GM18511 (cell line): Measurements from ENCODE around the gene FYN.

Experiments
- ATAC-seq: cut with Tn5 transposase; IDR thresholded peaks from one replicate; pipeline ENCODE4 v1.9.1; 2021; ENCODE audit warnings: mild to moderate bottlenecking, moderate library complexity; ENCODE audit not compliant: unreplicated experiment

Gene FYN

GRCh38 chr6:111854683-111855082 is 18.6 kb downstream of the FYN start:
- no peak for ATAC-seq

DNA sequence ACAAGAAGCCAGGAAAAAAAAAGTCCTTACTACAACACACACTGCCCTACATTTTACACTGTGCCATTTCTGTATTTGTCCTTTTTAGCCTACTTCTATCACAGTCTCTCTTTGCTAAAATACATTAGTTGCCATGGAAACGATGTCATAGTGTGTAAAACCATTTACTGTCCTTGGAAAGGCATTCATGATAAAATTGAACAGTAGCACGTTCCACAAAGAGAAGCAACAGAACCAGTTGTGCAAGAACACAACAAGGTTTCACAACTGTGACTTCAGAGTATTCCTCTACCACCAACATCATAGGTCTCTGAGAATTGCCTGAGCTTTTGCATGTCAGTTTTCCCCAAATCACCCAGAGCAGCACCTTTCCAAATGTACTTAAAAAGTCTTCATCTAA is 20.5 kb downstream of the FYN start:
- ATAC-seq: no peak

- ATAC-seq: peak; percentile 62
These were observed 22.8 kb downstream of the FYN start for GRCh38 chr6:111850295-111850937.

- no peak for ATAC-seq
These were observed 24.0 kb downstream of the FYN start for GRCh38 chr6:111849298-111849697.

DNA sequence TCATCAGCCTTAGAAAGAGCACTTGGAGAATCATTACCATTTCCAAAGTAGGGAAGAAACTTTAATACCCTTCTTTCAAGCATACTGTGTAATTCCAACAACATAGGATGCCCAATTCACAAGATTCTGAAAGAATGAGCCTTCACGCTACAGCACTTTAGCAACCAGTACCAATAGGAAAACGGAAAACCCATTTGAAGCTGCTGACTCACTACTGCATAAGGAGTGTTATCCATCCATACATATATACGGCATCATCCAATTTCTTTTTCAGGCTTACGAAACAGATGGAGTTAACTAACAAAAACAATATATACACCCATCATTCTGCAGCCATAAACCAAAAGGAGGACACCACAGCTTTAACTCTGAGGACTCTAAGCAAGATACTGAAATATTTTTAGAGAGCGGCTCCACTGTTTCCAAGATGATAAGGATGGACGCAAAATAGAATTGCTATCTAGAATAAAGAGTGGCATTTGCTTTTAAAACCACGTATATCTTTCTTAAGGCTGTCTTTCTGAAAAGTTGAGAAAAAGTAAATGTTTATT is 24.9 kb downstream of the FYN start:
- ATAC-seq: no peak

DNA sequence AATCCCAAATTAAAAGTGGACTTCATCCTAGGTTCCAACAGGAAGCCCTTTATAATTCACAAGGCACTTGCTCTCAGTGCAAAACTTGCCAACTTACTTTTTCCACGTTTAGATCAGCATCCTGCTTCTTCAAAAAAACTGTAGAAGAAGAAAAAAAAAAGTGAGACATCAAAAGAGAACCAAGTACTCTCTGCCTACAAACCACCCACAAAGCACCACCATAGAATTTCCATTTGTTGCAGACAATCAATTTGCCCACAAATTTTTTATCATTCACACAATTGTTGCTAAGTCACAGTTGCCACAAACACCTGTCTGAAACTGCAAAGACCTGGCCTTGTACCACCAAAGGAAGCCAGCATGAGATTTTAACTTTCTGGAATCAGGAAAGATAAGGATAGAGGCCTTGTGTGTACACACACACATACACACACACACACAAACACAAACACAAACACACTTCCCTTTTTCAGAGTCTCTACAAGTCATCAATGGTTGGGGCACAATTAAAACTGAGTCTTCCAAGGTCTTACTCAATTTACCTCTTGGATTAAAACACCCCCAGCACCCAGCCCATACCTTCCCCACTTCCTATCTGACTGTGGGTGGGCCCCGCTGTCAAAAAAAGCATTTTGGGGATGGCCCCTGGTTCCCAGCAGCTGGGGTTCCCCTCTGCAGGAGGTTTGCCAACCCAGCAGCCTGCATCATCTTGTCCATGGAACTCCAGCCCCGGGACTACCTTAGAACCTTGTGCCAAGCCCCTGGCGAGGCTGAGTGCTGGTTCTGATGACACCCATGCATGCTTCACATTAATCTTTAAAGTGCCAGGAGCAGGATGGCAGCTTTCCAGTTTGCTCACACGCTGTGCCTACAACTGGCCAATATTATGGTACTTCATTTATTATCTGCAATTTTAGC is 26.5 kb downstream of the FYN start:
- no peak for ATAC-seq

GRCh38 chr6:111846066-111846465 is 27.2 kb downstream of the FYN start:
- no peak for ATAC-seq

- ATAC-seq: peak; percentile 66
These were observed 27.8 kb downstream of the FYN start for GRCh38 chr6:111845441-111845871.

GRCh38 chr6:111844921-111845320 is 28.3 kb downstream of the FYN start:
- peak; percentile 38 for ATAC-seq

DNA sequence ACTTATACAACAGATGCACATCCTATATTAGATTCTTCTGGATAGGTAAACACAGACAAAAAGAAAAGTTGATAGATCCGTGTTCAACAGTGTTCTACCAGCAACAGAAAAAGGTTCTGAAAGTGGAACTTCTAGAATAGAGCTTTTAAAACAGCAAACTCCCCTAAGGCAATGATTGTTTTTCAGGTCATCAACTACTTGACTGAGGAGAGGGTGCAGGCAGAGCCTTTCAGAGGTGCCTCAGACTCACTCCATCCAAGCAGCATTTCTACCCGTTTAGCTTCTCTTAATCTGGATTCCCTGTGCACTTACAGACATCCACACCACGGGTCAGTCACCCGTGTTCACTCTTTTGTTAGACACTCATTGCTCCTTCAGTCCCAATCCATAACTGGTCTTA is 28.9 kb downstream of the FYN start:
- ATAC-seq: peak; percentile 58

DNA sequence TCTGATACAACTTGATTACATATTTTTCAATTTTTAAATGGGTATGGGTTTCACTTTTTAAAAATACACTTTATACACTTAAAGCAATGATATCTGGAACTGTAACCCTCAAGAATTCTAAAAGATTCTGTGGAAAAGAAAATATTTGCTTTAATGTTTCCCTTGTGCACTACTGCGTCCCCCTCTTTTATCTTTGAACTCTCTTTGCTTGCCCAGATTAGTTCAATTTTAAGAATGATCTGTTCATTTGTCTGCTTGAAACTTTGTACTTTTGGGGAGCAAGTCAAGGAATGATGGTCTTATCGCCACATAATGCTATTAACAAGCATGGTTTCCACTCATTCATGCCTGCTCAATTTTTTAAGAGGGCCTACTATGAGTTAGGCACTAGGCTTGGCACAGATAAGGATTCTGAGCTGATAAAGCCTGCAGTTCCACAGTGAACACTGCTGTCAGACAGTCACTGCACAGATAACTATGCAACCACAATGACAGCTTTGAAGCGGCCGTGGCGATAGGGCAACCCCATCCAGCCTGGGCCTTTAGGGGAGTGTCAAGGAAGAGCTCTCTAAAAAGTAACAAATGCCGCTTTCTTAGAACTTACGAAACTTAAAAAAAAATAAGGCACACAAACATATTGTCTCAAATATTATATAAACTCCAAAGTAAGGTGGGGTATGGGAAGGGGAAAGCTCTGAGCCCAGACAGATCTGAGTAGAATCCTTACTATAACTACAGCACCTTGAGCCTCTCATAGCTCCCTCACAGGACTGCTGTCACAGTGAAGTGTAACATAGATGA is 29.7 kb downstream of the FYN start:
- no peak for ATAC-seq

- no peak for ATAC-seq
These were observed 30.4 kb downstream of the FYN start for GRCh38 chr6:111842891-111843290.

DNA sequence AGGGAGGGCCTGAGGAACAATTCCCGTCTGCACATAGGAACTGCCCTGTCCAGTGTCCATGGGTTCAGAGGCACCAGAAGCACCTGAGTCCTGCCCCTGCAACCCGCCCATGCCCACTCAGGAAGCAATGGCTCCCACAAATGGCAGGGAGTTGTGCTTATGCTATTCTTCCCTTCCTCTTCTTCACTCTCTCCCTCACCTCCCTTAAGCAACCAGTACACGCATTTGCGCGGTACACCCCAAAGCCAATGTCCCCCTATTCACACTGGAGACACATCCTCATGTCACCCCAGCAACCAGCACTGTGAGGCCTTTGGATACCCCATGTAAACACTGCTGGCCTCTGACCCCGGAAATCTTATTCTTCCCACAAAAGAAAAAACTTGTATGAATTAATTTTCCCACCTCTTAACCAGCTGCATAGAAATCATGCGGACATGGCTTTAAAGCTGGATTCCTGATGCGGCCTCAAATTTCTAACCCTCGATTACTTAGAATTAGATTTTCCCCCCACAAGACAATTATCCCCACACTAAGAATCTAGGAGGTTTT is 30.9 kb downstream of the FYN start:
- no peak for ATAC-seq

DNA sequence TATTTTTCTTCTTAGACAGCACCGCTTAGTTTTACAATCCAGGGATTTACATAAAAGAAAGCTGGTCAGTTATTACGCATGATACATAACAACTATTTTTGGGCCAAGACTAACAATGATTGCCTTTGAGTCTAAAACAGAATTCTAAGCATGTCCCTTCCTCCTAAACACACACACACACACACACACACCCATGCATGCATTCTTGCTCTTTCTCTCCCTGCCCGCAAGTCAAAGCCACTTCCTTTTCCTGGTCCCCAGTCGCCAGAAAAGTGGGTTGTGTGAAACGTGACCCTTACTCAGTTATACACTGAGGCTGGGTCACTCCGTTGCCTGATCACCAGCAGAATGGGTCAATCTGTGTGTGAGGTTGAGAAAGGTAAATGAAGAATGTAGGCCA is 31.4 kb downstream of the FYN start:
- no peak for ATAC-seq

GRCh38 chr6:111840803-111841202 is 32.4 kb downstream of the FYN start:
- ATAC-seq: no peak

DNA sequence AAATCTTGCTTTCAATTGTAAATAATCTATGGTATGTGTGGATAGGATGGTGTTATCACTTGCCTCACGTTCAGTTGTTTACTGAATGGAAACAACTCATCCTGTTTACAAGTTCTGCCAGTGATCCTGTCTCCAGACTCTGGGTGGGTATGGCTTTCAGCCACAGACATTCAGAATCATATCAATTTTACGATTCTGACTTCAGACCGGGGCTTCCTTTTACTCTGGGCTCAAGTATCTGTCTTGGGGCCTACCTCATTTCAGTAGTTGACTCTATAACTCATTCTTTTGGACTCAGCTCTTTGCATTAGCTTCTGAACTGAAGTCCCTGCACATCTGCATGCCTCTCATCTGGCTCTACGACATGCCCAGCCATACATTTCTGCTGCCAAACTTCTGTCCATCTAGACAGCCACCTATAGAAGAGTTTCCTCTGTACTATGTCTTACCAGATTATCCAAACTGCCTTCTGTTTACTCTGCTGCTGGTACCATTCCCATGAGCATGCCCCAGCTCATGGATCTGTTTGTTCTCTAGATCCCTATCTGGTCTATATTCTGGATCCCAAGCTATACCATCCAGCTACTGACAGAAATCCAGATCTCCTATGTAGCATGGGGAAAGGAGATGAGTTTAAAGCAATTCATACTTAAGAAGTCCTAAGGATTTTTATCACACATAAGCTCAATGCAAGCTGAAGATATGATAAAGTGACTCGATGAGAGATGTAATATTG is 34.3 kb downstream of the FYN start:
- ATAC-seq: no peak

GRCh38 chr6:111837641-111838500 is 35.4 kb downstream of the FYN start:
- peak; percentile 82 for ATAC-seq

DNA sequence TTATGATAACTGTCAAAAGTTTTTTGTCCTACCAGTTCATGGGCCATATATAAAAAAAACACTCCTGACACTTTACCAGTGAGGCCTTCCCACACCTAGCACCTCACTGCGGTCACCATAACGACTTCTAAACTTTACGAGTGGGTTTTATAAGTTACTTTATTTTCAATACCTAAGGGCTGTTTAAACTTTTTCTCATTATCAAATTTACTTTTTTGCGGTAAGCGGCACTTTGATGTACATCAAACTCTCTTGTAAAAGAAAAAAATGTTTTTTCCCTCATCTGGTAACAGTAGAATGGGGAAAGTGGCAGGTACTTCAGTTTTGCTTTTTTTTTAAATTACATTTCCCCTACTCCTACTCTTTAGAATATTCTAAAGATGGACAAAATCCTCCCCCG is 36.2 kb downstream of the FYN start:
- no peak for ATAC-seq

DNA sequence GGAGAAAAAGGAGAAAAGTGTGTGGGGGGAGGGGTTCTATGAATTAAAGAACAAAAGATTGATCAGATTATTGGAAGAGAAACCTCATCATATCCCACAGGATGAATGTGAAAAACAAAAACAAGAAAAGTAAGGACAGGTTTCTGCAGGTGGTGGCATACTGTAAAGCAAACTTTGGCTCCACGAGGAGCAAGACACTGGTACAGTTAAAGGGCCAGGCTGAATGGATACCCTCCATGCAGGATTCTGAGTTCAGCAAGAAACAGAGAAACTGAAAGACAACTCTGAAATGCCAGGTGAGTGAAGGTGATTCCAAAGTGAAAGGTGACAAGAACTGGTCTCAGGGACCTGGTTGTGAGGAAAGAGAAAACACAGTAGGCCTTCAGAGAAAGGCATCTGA is 37.4 kb downstream of the FYN start:
- no peak for ATAC-seq
